Osteoblast (primary cell): ENCODE measurements around the gene AXIN1. TPM values are rescaled to one million over a fixed set of nuclear protein-coding genes. Genes with fewer than 3 reads are reported as not detected.

Experiments used
- DNase-seq: peaks from one replicate; pipeline ENCODE4 v3.0.0; 2011; ENCODE audit warnings: low spot score, mixed read lengths; ENCODE audit not compliant: insufficient read length; ENCODE audit errors: missing footprints
- H2AFZ ChIP-seq: 2 replicates; pipeline ENCODE4 v1.6.0; 2011; ENCODE audit warnings: mild to moderate bottlenecking, low read length
- H3K27ac ChIP-seq: 2 replicates; pipeline ENCODE4 v1.5.1; 2011; ENCODE audit warnings: mild to moderate bottlenecking, low read depth, low read length, moderate library complexity
- H3K27me3 ChIP-seq: 2 replicates; pipeline ENCODE4 v1.6.0; 2012; ENCODE audit warnings: mild to moderate bottlenecking, control low read depth, inconsistent platforms, low read length, moderate library complexity; ENCODE audit not compliant: insufficient read depth
- H3K36me3 ChIP-seq: 2 replicates; pipeline ENCODE4 v1.5.1; 2011; ENCODE audit warnings: mild to moderate bottlenecking, low read length, control low read depth, moderate library complexity; ENCODE audit not compliant: insufficient read depth
- H3K4me1 ChIP-seq: 2 replicates; pipeline ENCODE4 v1.5.1; 2011; ENCODE audit warnings: mild to moderate bottlenecking, low read length, control low read depth, moderate library complexity; ENCODE audit not compliant: insufficient read depth
- H3K4me2 ChIP-seq: 2 replicates; pipeline ENCODE4 v1.6.0; 2011; ENCODE audit warnings: mild to moderate bottlenecking, low read length; ENCODE audit not compliant: insufficient read depth
- H3K4me3 ChIP-seq: fragments of 200-600 bp; sonication (generic); 3 replicates; pipeline ENCODE4 v1.5.1; 2012; ENCODE audit warnings: mild to moderate bottlenecking, low read length, inconsistent platforms; ENCODE audit not compliant: insufficient read depth
- H3K79me2 ChIP-seq: 2 replicates; pipeline ENCODE4 v1.6.0; 2012; ENCODE audit warnings: mild to moderate bottlenecking, low read length, control low read depth, inconsistent platforms; ENCODE audit not compliant: insufficient read depth
- H3K9me3 ChIP-seq: 2 replicates; pipeline ENCODE4 v1.5.1; 2011; ENCODE audit warnings: low read depth, low read length, control low read depth
- H4K20me1 ChIP-seq: 2 replicates; pipeline ENCODE4 v1.6.0; 2012; ENCODE audit warnings: mild to moderate bottlenecking, low read length, control low read depth; ENCODE audit not compliant: insufficient read depth
- CTCF ChIP-seq: IDR thresholded peaks from 2 replicates; pipeline ENCODE4 v1.5.1; 2011; ENCODE audit warnings: mild to moderate bottlenecking, low read depth, low read length, moderate library complexity; ENCODE audit errors: extremely low read depth
- total RNA-seq: library from RNA; depleted of rRNA; stranded (reverse); fragments of >200 nt; gene quantifications from 2 replicates; pipeline ENCODE4 v1.2.3, GENCODE V29; 2012

AXIN1 gene
- total RNA-seq, 1 donor, result 21.7 TPM

- peaks cover 8% of the 10 kb centered on the region for H3K27me3 ChIP-seq
- no peaks in the 10 kb centered on the region for H3K79me2 ChIP-seq
- no peaks in the 10 kb centered on the region for H4K20me1 ChIP-seq
- no peak for TF ChIP-seq CTCF
- H3K4me1 ChIP-seq, result no peaks in the 10 kb centered on the region
- no peak overlapping the region for H3K27ac ChIP-seq
- H3K4me3 ChIP-seq, result no peak overlapping the region
- no peaks in the 10 kb centered on the region for H3K9me3 ChIP-seq
- peak; percentile 90 for DNase-seq
- H2AFZ ChIP-seq, result no peak overlapping the region
- no peaks in the 10 kb centered on the region for H3K36me3 ChIP-seq
- no peak overlapping the region for H3K4me2 ChIP-seq
These were observed 7.6 kb upstream of the AXIN1 start for GRCh38 chr16:359871-360697.

- Histone ChIP-seq H2AFZ (no peak overlapping the region), H3K27ac (no peak overlapping the region), H3K4me2 (no peak overlapping the region), H4K20me1 (no peaks in the 10 kb centered on the region), H3K4me1 (no peaks in the 10 kb centered on the region), H3K79me2 (no peaks in the 10 kb centered on the region), H3K4me3 (no peak overlapping the region), H3K9me3 (no peaks in the 10 kb centered on the region), H3K36me3 (no peaks in the 10 kb centered on the region), H3K27me3 (peaks cover 8% of the 10 kb centered on the region)
- no peak for TF ChIP-seq CTCF
- peak; percentile 88 for DNase-seq
These were observed 6.7 kb upstream of the AXIN1 start for GRCh38 chr16:359067-359763.

- peaks cover 1% of the 10 kb centered on the region for H3K79me2 ChIP-seq
- no peaks in the 10 kb centered on the region for H3K9me3 ChIP-seq
- no peak overlapping the region for H3K4me3 ChIP-seq
- no peaks in the 10 kb centered on the region for H3K36me3 ChIP-seq
- TF ChIP-seq CTCF, result no peak
- H3K4me2 ChIP-seq, result no peak overlapping the region
- H3K27ac ChIP-seq, result no peak overlapping the region
- no peaks in the 10 kb centered on the region for H4K20me1 ChIP-seq
- no peak overlapping the region for H2AFZ ChIP-seq
- no peaks in the 10 kb centered on the region for H3K4me1 ChIP-seq
- DNase-seq, result peak; percentile 65
- H3K27me3 ChIP-seq, result no peaks in the 10 kb centered on the region
These were observed 4.2 kb upstream of the AXIN1 start for GRCh38 chr16:356741-357140.

- Histone ChIP-seq H4K20me1 (peaks cover 7% of the 10 kb centered on the region), H3K9me3 (no peaks in the 10 kb centered on the region), H3K79me2 (peaks cover 15% of the 10 kb centered on the region), H3K36me3 (peaks cover 3% of the 10 kb centered on the region), H3K27me3 (no peaks in the 10 kb centered on the region), H3K4me2 (no peak overlapping the region), H2AFZ (no peak overlapping the region), H3K4me1 (no peaks in the 10 kb centered on the region), H3K4me3 (no peak overlapping the region), H3K27ac (no peak overlapping the region)
- no peak for TF ChIP-seq CTCF
- DNase-seq, result peak; percentile 66
These were observed 2.5 kb upstream of the AXIN1 start for GRCh38 chr16:354971-355461.
